ENCODE data around the gene NPFF.

Gene NPFF

GRCh38 chr12:53495903-53496751 lies 11.2 kb downstream of the NPFF start:
- peak; percentile 81 for DNase-seq (ENCODE audit: low read depth)
- peak overlapping the region; percentile 13 for H3K4me3 ChIP-seq (ENCODE audit: control insufficient read depth, low read depth, low read length)
- TF ChIP-seq, protein P1, sequence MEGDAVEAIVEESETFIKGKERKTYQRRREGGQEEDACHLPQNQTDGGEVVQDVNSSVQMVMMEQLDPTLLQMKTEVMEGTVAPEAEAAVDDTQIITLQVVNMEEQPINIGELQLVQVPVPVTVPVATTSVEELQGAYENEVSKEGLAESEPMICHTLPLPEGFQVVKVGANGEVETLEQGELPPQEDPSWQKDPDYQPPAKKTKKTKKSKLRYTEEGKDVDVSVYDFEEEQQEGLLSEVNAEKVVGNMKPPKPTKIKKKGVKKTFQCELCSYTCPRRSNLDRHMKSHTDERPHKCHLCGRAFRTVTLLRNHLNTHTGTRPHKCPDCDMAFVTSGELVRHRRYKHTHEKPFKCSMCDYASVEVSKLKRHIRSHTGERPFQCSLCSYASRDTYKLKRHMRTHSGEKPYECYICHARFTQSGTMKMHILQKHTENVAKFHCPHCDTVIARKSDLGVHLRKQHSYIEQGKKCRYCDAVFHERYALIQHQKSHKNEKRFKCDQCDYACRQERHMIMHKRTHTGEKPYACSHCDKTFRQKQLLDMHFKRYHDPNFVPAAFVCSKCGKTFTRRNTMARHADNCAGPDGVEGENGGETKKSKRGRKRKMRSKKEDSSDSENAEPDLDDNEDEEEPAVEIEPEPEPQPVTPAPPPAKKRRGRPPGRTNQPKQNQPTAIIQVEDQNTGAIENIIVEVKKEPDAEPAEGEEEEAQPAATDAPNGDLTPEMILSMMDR (conservative IDR thresholded peaks at IDR 0.05; ENCODE audit: control insufficient read depth, insufficient read depth, low read depth, low read length): no peak

GRCh38 chr12:53493610-53494391 lies 13.5 kb downstream of the NPFF start:
- peak overlapping the region; percentile 54 for H3K4me3 ChIP-seq (ENCODE audit: control insufficient read depth, low read depth, low read length)
- TF ChIP-seq, protein P1 (conservative IDR thresholded peaks at IDR 0.05; ENCODE audit: control insufficient read depth, insufficient read depth, low read depth, low read length): no peak
- no peak for DNase-seq (ENCODE audit: low read depth)

DNA sequence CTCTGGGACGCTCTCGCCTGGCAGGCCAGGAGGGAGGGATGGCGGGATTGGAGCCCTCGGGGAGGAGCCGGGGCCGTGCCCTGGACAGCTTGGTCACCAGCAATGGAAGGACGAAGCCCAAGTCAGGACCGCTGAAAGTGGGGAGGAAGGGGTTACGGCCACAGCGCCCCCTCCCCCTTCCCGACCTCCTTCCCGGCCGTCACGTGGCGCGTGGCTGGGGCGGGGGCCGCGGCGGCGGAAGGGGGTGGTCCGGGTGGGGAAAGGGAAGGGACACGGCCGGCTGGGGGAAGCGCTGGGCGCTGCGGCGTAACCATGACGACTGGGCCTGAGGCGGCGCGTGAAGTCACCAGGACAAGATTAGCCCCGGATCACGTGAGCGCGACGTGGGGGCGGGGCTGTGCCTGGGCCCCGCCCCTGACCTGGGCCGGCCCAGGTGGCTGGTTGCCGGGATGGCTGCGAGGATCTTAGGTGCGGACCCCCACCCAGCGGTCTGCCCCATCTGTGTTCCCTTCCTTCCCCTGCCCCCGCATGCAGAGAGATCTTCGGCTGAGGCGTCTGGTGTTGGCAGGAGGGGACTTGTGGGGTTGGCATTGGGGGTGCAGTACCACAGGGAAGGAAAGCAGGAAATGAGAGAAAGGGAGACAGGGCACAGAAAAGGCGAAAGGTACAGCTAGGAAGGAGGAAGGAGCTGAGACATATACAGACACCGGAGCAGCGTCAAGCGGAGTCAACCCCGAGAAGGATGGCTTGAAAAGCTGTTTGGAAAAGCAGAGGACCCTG lies 14.3 kb downstream of the NPFF start:
- TF ChIP-seq, protein P1 (conservative IDR thresholded peaks at IDR 0.05; ENCODE audit: control insufficient read depth, insufficient read depth, low read depth, low read length): no peak
- H3K4me3 ChIP-seq (ENCODE audit: control insufficient read depth, low read depth, low read length): peak overlapping the region; percentile 54
- peak; percentile 75 for DNase-seq (ENCODE audit: low read depth)

DNA sequence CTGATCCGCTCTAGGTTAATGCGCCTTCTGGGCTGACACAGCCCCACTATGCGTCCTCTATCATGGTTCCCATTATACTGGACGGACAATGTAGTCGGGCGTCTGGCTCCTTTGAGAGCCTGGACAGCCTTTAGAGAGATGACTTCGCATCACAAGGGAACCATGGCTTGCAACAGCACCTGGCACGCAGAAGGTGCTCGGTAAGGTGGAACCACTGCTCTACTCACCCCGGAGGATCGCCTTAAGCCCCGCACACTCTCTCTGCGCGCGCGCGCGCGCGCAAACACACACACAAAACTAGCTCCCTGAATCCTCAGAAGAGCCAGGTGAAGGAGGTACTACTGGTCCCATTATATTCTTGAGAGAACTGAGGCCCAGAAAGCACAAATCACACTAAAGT lies 15.1 kb downstream of the NPFF start:
- peak overlapping the region; percentile 54 for H3K4me3 ChIP-seq (ENCODE audit: control insufficient read depth, low read depth, low read length)

GRCh38 chr12:53489242-53489864 lies 17.9 kb downstream of the NPFF start:
- no peak for DNase-seq (ENCODE audit: low read depth)
- no peak overlapping the region for H3K4me3 ChIP-seq (ENCODE audit: control insufficient read depth, low read depth, low read length)
- TF ChIP-seq, protein P1 (conservative IDR thresholded peaks at IDR 0.05; ENCODE audit: control insufficient read depth, insufficient read depth, low read depth, low read length): no peak

More for the DNA sequence above, 15.1 kb downstream of the NPFF start:
- TF ChIP-seq, protein P1 (conservative IDR thresholded peaks at IDR 0.05; ENCODE audit: control insufficient read depth, insufficient read depth, low read depth, low read length): no peak
- DNase-seq (ENCODE audit: low read depth): no peak
